NCI-H2171 treated with DMSO at 0.1 percent for 48 hours (cell line): ENCODE results near the gene SIK2.
"Not testable (repeated sequence)": the region's sequence is repeated elsewhere in the genome, so short reads cannot be mapped to it uniquely, and the experiment has no call there.

Experiments
- DNase-seq: peaks from one replicate; lab custom pipeline; 2025; lab: John Stamatoyannopoulos, UW

SIK2 gene

GRCh38 chr11:111658493-111658892, 56.2 kb downstream of the SIK2 start:
- not testable (repeated sequence) for DNase-seq

- DNase-seq: no peak
These were observed 57.2 kb downstream of the SIK2 start for GRCh38 chr11:111659201-111660115.

- DNase-seq: no peak
These were observed 58.6 kb downstream of the SIK2 start for GRCh38 chr11:111660822-111661221.

- peak; percentile 41 for DNase-seq
These were observed 61.6 kb downstream of the SIK2 start for GRCh38 chr11:111663820-111664219.

GRCh38 chr11:111665777-111666176, 63.5 kb downstream of the SIK2 start:
- DNase-seq: no peak

- no peak for DNase-seq
These were observed 66.7 kb downstream of the SIK2 start for GRCh38 chr11:111668980-111669379.

GRCh38 chr11:111671383-111671782, 69.1 kb downstream of the SIK2 start:
- no peak for DNase-seq

- DNase-seq: no peak
These were observed 70.7 kb downstream of the SIK2 start for GRCh38 chr11:111672949-111673348.

GRCh38 chr11:111674941-111675340, 72.7 kb downstream of the SIK2 start:
- no peak for DNase-seq

GRCh38 chr11:111675891-111676290, 73.6 kb downstream of the SIK2 start:
- no peak for DNase-seq

- DNase-seq: no peak
These were observed 74.8 kb downstream of the SIK2 start for GRCh38 chr11:111676878-111677585.

GRCh38 chr11:111680486-111681175, 78.4 kb downstream of the SIK2 start:
- no peak for DNase-seq

GRCh38 chr11:111683806-111684205, 81.6 kb downstream of the SIK2 start:
- DNase-seq: no peak

GRCh38 chr11:111684251-111684650, 82.0 kb downstream of the SIK2 start:
- DNase-seq: no peak

- DNase-seq: no peak
These were observed 85.8 kb downstream of the SIK2 start for GRCh38 chr11:111688013-111688412.

GRCh38 chr11:111691176-111691575, 88.9 kb downstream of the SIK2 start:
- no peak for DNase-seq

- DNase-seq: no peak
These were observed 89.5 kb downstream of the SIK2 start for GRCh38 chr11:111691741-111692140.

- DNase-seq: no peak
These were observed 91.1 kb downstream of the SIK2 start for GRCh38 chr11:111693224-111693937.

- no peak for DNase-seq
These were observed 92.6 kb downstream of the SIK2 start for GRCh38 chr11:111694851-111695250.

GRCh38 chr11:111696556-111696955, 94.3 kb downstream of the SIK2 start:
- no peak for DNase-seq

GRCh38 chr11:111697933-111698371, 95.7 kb downstream of the SIK2 start:
- no peak for DNase-seq
